Loucy (cell line): ENCODE results near the gene SEC14L1.

Source experiments
- H2AFZ ChIP-seq: fragments of 200-600 bp; sonication (generic); 2 replicates; pipeline ENCODE4 v1.6.0; 2016; ENCODE audit warnings: antibody characterized with exemption, mild to moderate bottlenecking, low read length, moderate library complexity
- H3F3A ChIP-seq: fragments of 200-600 bp; 2 replicates; pipeline ENCODE4 v1.6.0; 2016; ENCODE audit warnings: antibody characterized with exemption, low read depth, mild to moderate bottlenecking
- H3K27me3 ChIP-seq: fragments of 200-600 bp; sonication (generic); 2 replicates; pipeline ENCODE4 v1.6.1; 2014; ENCODE audit warnings: low read length, mild to moderate bottlenecking; ENCODE audit not compliant: insufficient read depth, poor library complexity, severe bottlenecking
- H3K36me3 ChIP-seq: fragments of 200-600 bp; sonication (generic); 2 replicates; pipeline ENCODE4 v1.6.1; 2016; ENCODE audit warnings: low read length; ENCODE audit not compliant: insufficient read depth
- H3K4me1 ChIP-seq: fragments of 200-600 bp; sonication (generic); 2 replicates; pipeline ENCODE4 v1.5.1; 2014; ENCODE audit warnings: low read length, mild to moderate bottlenecking; ENCODE audit not compliant: insufficient read depth, poor library complexity, severe bottlenecking
- H3K4me2 ChIP-seq: fragments of 200-600 bp; sonication (generic); 2 replicates; pipeline ENCODE4 v1.6.0; 2014; ENCODE audit warnings: antibody characterized with exemption, low read length, low read depth, mild to moderate bottlenecking; ENCODE audit not compliant: poor library complexity, severe bottlenecking
- H3K4me3 ChIP-seq: fragments of 200-600 bp; sonication (generic); 2 replicates; pipeline ENCODE4 v1.5.1; 2014; ENCODE audit warnings: low read length, mild to moderate bottlenecking, mixed read lengths; ENCODE audit not compliant: poor library complexity, severe bottlenecking
- H3K79me2 ChIP-seq: fragments of 200-600 bp; sonication (generic); 2 replicates; pipeline ENCODE4 v1.6.1; 2014; ENCODE audit warnings: low read length; ENCODE audit not compliant: insufficient read depth
- H3K9ac ChIP-seq: fragments of 200-600 bp; sonication (generic); 2 replicates; pipeline ENCODE4 v1.6.0; 2014; ENCODE audit warnings: mild to moderate bottlenecking, low read depth, low read length, moderate library complexity; ENCODE audit not compliant: poor library complexity, severe bottlenecking
- H3K9me2 ChIP-seq: fragments of 200-600 bp; sonication (generic); replicated peaks from 2 replicates; pipeline ENCODE4 v1.6.1; 2016; ENCODE audit warnings: low read depth, low read length, mixed read lengths
- H3K9me3 ChIP-seq: fragments of 200-600 bp; sonication (generic); 2 replicates; pipeline ENCODE4 v1.6.1; 2014; ENCODE audit warnings: mild to moderate bottlenecking, antibody characterized with exemption, low read length, low read depth; ENCODE audit not compliant: insufficient read depth
- H4K20me1 ChIP-seq: fragments of 200-600 bp; sonication (generic); 2 replicates; pipeline ENCODE4 v1.6.0; 2014; ENCODE audit warnings: antibody characterized with exemption, low read length, mild to moderate bottlenecking; ENCODE audit not compliant: insufficient read depth, poor library complexity, severe bottlenecking
- EZH2phosphoT487 ChIP-seq: fragments of 200-600 bp; IDR thresholded peaks from 2 replicates; pipeline ENCODE4 v1.6.1; 2018; ENCODE audit warnings: antibody characterized with exemption, mild to moderate bottlenecking, moderate library complexity, borderline replicate concordance
- TF ChIP-seq, protein P1 (sequence below): fragments of 200-600 bp; sonication (generic); conservative IDR thresholded peaks from 2 replicates; pipeline ENCODE4 v1.5.1; 2014; ENCODE audit warnings: mild to moderate bottlenecking, antibody characterized with exemption, low read length

Gene SEC14L1

DNA sequence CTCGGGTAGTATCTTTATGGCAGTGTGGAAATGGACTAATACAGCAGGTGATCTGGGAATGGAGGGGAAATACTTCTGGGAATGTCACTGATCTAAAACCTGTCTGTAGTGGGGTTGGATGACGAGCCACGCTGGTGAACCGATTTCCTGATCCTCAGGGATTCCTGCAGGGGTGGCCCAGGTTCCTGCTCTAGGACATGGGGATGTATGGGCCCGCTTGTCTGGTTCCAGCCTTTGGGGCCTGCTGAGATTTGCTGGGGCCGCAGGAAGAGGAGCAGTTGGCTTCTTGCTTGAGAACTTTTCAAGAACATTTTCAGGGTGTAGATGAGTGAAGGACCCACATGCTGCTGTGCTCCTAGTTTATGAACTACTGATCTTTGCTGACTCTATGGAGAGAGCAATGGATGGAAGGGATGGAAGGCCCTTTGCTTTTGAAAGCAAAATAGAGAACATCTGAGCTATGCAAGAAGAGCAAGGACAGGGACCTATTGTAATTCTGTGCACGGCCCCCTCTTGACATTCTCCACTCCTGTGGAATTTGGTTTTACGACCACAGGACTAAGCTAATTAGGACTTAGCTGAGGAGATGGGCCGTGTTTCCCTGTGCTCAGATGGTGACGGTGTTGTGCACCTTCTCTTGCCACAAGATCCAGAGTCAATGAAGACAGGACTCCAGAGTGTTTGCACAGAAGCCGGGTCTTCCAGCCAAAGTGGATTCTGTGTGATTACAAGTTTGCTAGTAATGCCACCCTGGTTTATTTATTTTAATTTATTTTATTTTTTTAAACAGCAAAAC is 90.5 kb downstream of the SEC14L1 start:
- TF ChIP-seq, protein P1, sequence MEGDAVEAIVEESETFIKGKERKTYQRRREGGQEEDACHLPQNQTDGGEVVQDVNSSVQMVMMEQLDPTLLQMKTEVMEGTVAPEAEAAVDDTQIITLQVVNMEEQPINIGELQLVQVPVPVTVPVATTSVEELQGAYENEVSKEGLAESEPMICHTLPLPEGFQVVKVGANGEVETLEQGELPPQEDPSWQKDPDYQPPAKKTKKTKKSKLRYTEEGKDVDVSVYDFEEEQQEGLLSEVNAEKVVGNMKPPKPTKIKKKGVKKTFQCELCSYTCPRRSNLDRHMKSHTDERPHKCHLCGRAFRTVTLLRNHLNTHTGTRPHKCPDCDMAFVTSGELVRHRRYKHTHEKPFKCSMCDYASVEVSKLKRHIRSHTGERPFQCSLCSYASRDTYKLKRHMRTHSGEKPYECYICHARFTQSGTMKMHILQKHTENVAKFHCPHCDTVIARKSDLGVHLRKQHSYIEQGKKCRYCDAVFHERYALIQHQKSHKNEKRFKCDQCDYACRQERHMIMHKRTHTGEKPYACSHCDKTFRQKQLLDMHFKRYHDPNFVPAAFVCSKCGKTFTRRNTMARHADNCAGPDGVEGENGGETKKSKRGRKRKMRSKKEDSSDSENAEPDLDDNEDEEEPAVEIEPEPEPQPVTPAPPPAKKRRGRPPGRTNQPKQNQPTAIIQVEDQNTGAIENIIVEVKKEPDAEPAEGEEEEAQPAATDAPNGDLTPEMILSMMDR: no peak
- TF ChIP-seq EZH2phosphoT487: no peak
- no peak overlapping the region for H3K4me3 ChIP-seq

DNA sequence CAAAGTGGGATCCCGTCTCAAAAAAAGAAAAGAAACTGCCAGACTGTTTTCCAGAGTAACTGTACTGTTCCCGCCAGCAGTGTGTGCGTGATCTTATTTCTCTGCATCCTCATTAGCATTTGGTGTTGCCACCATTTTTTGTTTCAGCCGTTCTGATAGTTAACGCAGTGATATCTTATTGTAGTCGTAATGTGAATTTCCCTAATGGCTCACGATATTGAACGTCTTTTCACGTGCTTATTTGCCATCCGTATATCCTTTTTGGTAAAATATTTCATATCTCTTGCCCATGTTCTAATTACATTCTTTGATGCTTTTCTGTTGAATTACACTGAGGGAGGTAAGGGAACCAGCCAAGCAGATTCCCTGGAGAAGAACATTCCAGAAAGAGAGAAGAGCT is 92.4 kb downstream of the SEC14L1 start:
- H3K79me2 ChIP-seq: no peaks in the 10 kb centered on the region
- no peaks in the 10 kb centered on the region for H3F3A ChIP-seq
- H3K9ac ChIP-seq: no peak overlapping the region
- H3K4me1 ChIP-seq: peaks cover 7% of the 10 kb centered on the region
- no peaks in the 10 kb centered on the region for H3K36me3 ChIP-seq
- H2AFZ ChIP-seq: no peak overlapping the region
- no peaks in the 10 kb centered on the region for H3K9me3 ChIP-seq
- H3K4me3 ChIP-seq: no peak overlapping the region
- no peaks in the 10 kb centered on the region for H4K20me1 ChIP-seq
- no peaks in the 10 kb centered on the region for H3K9me2 ChIP-seq
- H3K4me2 ChIP-seq: no peak overlapping the region
- TF ChIP-seq EZH2phosphoT487: no peak
- TF ChIP-seq, protein P1: no peak
- no peaks in the 10 kb centered on the region for H3K27me3 ChIP-seq

More for the DNA sequence above, 90.5 kb downstream of the SEC14L1 start:
- no peak overlapping the region for H3K4me2 ChIP-seq
- peaks cover 7% of the 10 kb centered on the region for H3K4me1 ChIP-seq
- no peaks in the 10 kb centered on the region for H3K9me3 ChIP-seq
- no peaks in the 10 kb centered on the region for H3K36me3 ChIP-seq
- H3K9ac ChIP-seq: no peak overlapping the region
- no peaks in the 10 kb centered on the region for H3F3A ChIP-seq
- no peaks in the 10 kb centered on the region for H3K27me3 ChIP-seq
- no peak overlapping the region for H2AFZ ChIP-seq
- no peaks in the 10 kb centered on the region for H3K79me2 ChIP-seq
- no peaks in the 10 kb centered on the region for H3K9me2 ChIP-seq
- H4K20me1 ChIP-seq: no peaks in the 10 kb centered on the region

DNA sequence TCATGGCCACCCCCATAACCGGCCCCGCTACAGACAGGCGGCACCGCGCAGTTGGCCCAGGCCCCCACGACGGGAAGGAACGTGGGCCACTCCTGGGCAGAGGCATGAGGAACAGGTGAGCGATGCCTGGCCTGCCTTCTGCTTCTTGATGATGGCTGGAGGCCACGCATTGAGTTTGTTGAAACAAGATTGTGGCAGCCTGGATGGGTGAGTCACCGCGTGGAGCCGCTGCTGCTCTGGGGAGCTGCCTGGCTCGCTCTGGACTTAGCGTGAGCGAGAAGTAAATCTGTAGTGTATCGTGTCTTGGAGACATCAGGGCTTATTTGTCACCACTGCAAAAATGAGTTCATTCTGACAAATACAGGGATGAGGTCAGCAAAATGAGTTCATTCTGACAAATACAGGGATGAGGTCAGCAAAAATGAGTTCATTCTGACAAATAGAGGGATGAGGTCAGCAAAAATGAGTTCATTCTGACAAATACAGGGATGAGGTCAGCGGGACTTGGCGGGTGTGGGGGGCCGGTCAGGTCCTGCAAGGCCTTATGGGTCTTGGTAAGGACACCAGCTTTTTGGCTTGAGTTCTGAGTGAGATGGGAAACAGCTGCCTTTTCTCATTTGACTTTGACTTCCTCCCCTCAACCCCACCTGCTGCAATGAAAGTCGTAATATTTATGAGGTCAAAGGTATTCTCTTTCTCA is 93.0 kb downstream of the SEC14L1 start:
- no peak overlapping the region for H3K4me3 ChIP-seq
- no peaks in the 10 kb centered on the region for H3K36me3 ChIP-seq
- H3K9me3 ChIP-seq: no peaks in the 10 kb centered on the region
- H3K79me2 ChIP-seq: no peaks in the 10 kb centered on the region
- no peak overlapping the region for H3K4me2 ChIP-seq
- H3F3A ChIP-seq: no peaks in the 10 kb centered on the region
- no peaks in the 10 kb centered on the region for H3K27me3 ChIP-seq
- TF ChIP-seq, protein P1: no peak
- no peak for TF ChIP-seq EZH2phosphoT487
- H3K9me2 ChIP-seq: no peaks in the 10 kb centered on the region
- no peak overlapping the region for H2AFZ ChIP-seq
- H3K9ac ChIP-seq: no peak overlapping the region
- no peaks in the 10 kb centered on the region for H4K20me1 ChIP-seq
- peaks cover 7% of the 10 kb centered on the region for H3K4me1 ChIP-seq
